Bronchial epithelial cell (primary cell): ENCODE measurements around the gene GIPC2. TPM values are rescaled to one million over a fixed set of nuclear protein-coding genes. Genes with fewer than 3 reads are reported as not detected.

Source experiments
- DNase-seq: peaks from one replicate; pipeline ENCODE4 v3.0.0-alpha.2; 2010; ENCODE audit warnings: low read depth
- FAIRE-seq: peaks from 2 replicates; lab custom pipeline; 2011; peaks lifted over from hg19 to GRCh38; lab: Jason Lieb, UNC
- H3K27me3 ChIP-seq: 2 replicates; pipeline ENCODE4 v1.5.1; 2011; ENCODE audit warnings: low read length; ENCODE audit not compliant: control insufficient read depth, insufficient read depth
- H3K36me3 ChIP-seq: 2 replicates; pipeline ENCODE4 v1.5.1; 2011; ENCODE audit warnings: low read length; ENCODE audit not compliant: control insufficient read depth, insufficient read depth
- H3K4me3 ChIP-seq: 2 replicates; pipeline ENCODE4 v1.5.1; 2011; ENCODE audit warnings: mild to moderate bottlenecking, low read depth, low read length, control low read depth
- CTCF ChIP-seq: IDR thresholded peaks from 2 replicates; pipeline ENCODE4 v1.5.1; 2011; ENCODE audit warnings: mild to moderate bottlenecking, moderate library complexity, low read length, control low read depth, inconsistent platforms; ENCODE audit not compliant: insufficient read depth, severe bottlenecking
- total RNA-seq: library from RNA; depleted of rRNA; stranded (reverse); fragments of >200 nt; gene quantifications from 2 replicates; pipeline ENCODE4 v1.2.1, GENCODE V29; 2014

Gene GIPC2
- total RNA-seq, 1 donor from 2014 or later: 1.1 TPM

GRCh38 chr1:78029793-78030192 is 16.0 kb upstream of the GIPC2 start:
- TF ChIP-seq CTCF: no peak
- Histone ChIP-seq H3K36me3 (no peaks in the 10 kb centered on the region), H3K27me3 (no peaks in the 10 kb centered on the region), H3K4me3 (no peak overlapping the region)
- FAIRE-seq: no peak
- DNase-seq: no peak

GRCh38 chr1:78032996-78033796 is 12.6 kb upstream of the GIPC2 start:
- Histone ChIP-seq H3K36me3 (no peaks in the 10 kb centered on the region), H3K27me3 (no peaks in the 10 kb centered on the region), H3K4me3 (no peak overlapping the region)
- TF ChIP-seq CTCF: no peak
- DNase-seq (peak; percentile 36), FAIRE-seq (no peak)

GRCh38 chr1:78033797-78034172 is 12.0 kb upstream of the GIPC2 start:
- Histone ChIP-seq H3K4me3 (no peak overlapping the region), H3K36me3 (no peaks in the 10 kb centered on the region), H3K27me3 (no peaks in the 10 kb centered on the region)
- no peak for TF ChIP-seq CTCF
- FAIRE-seq (no peak), DNase-seq (peak; percentile 97)

- Histone ChIP-seq H3K4me3 (no peak overlapping the region), H3K27me3 (no peaks in the 10 kb centered on the region), H3K36me3 (no peaks in the 10 kb centered on the region)
- no peak for TF ChIP-seq CTCF
- no peak for FAIRE-seq
- peak; percentile 10 for DNase-seq
Observed at GRCh38 chr1:78035121-78035520, 10.6 kb upstream of the GIPC2 start.

GRCh38 chr1:78036450-78036849 is 9.3 kb upstream of the GIPC2 start:
- no peaks in the 10 kb centered on the region for H3K36me3 ChIP-seq
- TF ChIP-seq CTCF: no peak
- DNase-seq: no peak
- H3K4me3 ChIP-seq: no peak overlapping the region
- no peak for FAIRE-seq
- H3K27me3 ChIP-seq: no peaks in the 10 kb centered on the region

GRCh38 chr1:78038071-78038470 is 7.7 kb upstream of the GIPC2 start:
- no peak for TF ChIP-seq CTCF
- H3K4me3 ChIP-seq: no peak overlapping the region
- FAIRE-seq (no peak), DNase-seq (no peak)
- H3K36me3 ChIP-seq: no peaks in the 10 kb centered on the region
- no peaks in the 10 kb centered on the region for H3K27me3 ChIP-seq
